ENCODE data around the gene ZRANB3. TPM values are rescaled to one million over a fixed set of nuclear protein-coding genes. Genes with fewer than 3 reads are reported as not detected.

ZRANB3 gene
- total RNA-seq, 1 experiment from 2014 or later: 14.5 TPM

- intact Hi-C loops (cut with micrococcal nuclease; ENCODE audit: unreplicated experiment): no loop called here
- DNase-seq: no peak
- Mint-ChIP-seq H3K36me3 (ENCODE audit: insufficient read depth, unreplicated experiment) (no peaks in the 10 kb centered on the region), H3K4me1 (ENCODE audit: low read depth, unreplicated experiment) (no peaks in the 10 kb centered on the region), H3K9me3 (ENCODE audit: low read depth, unreplicated experiment) (no peaks in the 10 kb centered on the region), H3K27ac (ENCODE audit: unreplicated experiment) (no peak overlapping the region), H3K4me3 (ENCODE audit: low read depth, unreplicated experiment) (no peak overlapping the region), H3K27me3 (ENCODE audit: unreplicated experiment) (no peaks in the 10 kb centered on the region)
- TF ChIP-seq CTCF (IDR thresholded peaks at IDR 0.05; ENCODE audit: unreplicated experiment): no peak
- BruUV-seq (replicated peaks): no TSS peak
- CTCF ChIA-PET: interaction anchor here (0.7 kb wide), 1 partner anchor 30 kb away, joined by 4 read pairs; no protein-coding TSS in a partner anchor
Observed at GRCh38 chr2:135281379-135281778, 249.6 kb downstream of the ZRANB3 start.

GRCh38 chr2:135279209-135279608, 251.8 kb downstream of the ZRANB3 start:
- Mint-ChIP-seq H3K9me3 (ENCODE audit: low read depth, unreplicated experiment) (no peaks in the 10 kb centered on the region), H3K36me3 (ENCODE audit: insufficient read depth, unreplicated experiment) (no peaks in the 10 kb centered on the region), H3K27me3 (ENCODE audit: unreplicated experiment) (no peaks in the 10 kb centered on the region), H3K4me3 (ENCODE audit: low read depth, unreplicated experiment) (no peak overlapping the region), H3K4me1 (ENCODE audit: low read depth, unreplicated experiment) (no peaks in the 10 kb centered on the region), H3K27ac (ENCODE audit: unreplicated experiment) (no peak overlapping the region)
- CTCF ChIA-PET: no interaction called here
- no peak for TF ChIP-seq CTCF (IDR thresholded peaks at IDR 0.05; ENCODE audit: unreplicated experiment)
- intact Hi-C loops (cut with micrococcal nuclease; ENCODE audit: unreplicated experiment): no loop called here
- no TSS peak for BruUV-seq (replicated peaks)
- DNase-seq: no peak

- no peak overlapping the region for H3K27ac Mint-ChIP-seq (ENCODE audit: unreplicated experiment)
- TF ChIP-seq CTCF (IDR thresholded peaks at IDR 0.05; ENCODE audit: unreplicated experiment): no peak
- no peak overlapping the region for H3K4me3 Mint-ChIP-seq (ENCODE audit: low read depth, unreplicated experiment)
- BruUV-seq (replicated peaks): no TSS peak
- no peaks in the 10 kb centered on the region for H3K9me3 Mint-ChIP-seq (ENCODE audit: low read depth, unreplicated experiment)
- H3K36me3 Mint-ChIP-seq (ENCODE audit: insufficient read depth, unreplicated experiment): no peaks in the 10 kb centered on the region
- intact Hi-C loops (cut with micrococcal nuclease; ENCODE audit: unreplicated experiment): no loop called here
- CTCF ChIA-PET: no interaction called here
- no peak for DNase-seq
- no peaks in the 10 kb centered on the region for H3K4me1 Mint-ChIP-seq (ENCODE audit: low read depth, unreplicated experiment)
- H3K27me3 Mint-ChIP-seq (ENCODE audit: unreplicated experiment): no peaks in the 10 kb centered on the region
Observed at GRCh38 chr2:135276525-135276924, 254.5 kb downstream of the ZRANB3 start.

GRCh38 chr2:135271006-135271405, 260.0 kb downstream of the ZRANB3 start:
- Mint-ChIP-seq H3K9me3 (ENCODE audit: low read depth, unreplicated experiment) (no peaks in the 10 kb centered on the region), H3K27me3 (ENCODE audit: unreplicated experiment) (no peaks in the 10 kb centered on the region), H3K4me3 (ENCODE audit: low read depth, unreplicated experiment) (no peak overlapping the region), H3K4me1 (ENCODE audit: low read depth, unreplicated experiment) (no peaks in the 10 kb centered on the region), H3K27ac (ENCODE audit: unreplicated experiment) (no peak overlapping the region), H3K36me3 (ENCODE audit: insufficient read depth, unreplicated experiment) (no peaks in the 10 kb centered on the region)
- CTCF ChIA-PET: no interaction called here
- no peak for DNase-seq
- TF ChIP-seq CTCF (IDR thresholded peaks at IDR 0.05; ENCODE audit: unreplicated experiment): no peak
- BruUV-seq (replicated peaks): no TSS peak
- intact Hi-C loops (cut with micrococcal nuclease; ENCODE audit: unreplicated experiment): no loop called here

All from Calu3 (cell line).